Stimulated activated naive B cell treated with anti-CD40 and anti-IgM and Interleukin-4, amounts not matched to agents 10 μg/mL and 1 μg/mL and 100 μg/mL, for 72 hours (primary cell): ENCODE results near the gene OSBPL5.
"Not testable (repeated sequence)": the region's sequence is repeated elsewhere in the genome, so short reads cannot be mapped to it uniquely, and the experiment has no call there.

Experiments used
- ATAC-seq, 2 donors: fragments of 150-1000 bp; cut with Tn5 transposase; replicated peaks; 2 replicates each; pipeline ENCODE4 v1.10.0; 2021; ENCODE audit warnings: moderate library complexity in 1 of 2
- DNase-seq: peaks from one replicate; pipeline ENCODE4 v3.0.0; 2021
- H3K27ac Mint-ChIP-seq: one replicate; pipeline ENCODE4 v1.8.0; 2022; ENCODE audit warnings: mild to moderate bottlenecking, mixed read lengths
- H3K27me3 Mint-ChIP-seq, 2 donors: one replicate each; pipeline ENCODE4 v1.8.0; 2022; ENCODE audit warnings: mixed read lengths in 2 of 2
- H3K36me3 Mint-ChIP-seq, 2 donors: one replicate each; pipeline ENCODE4 v1.8.0; 2022; ENCODE audit warnings: mixed read lengths in 2 of 2, mild to moderate bottlenecking in 1 of 2
- H3K4me1 Mint-ChIP-seq, 2 donors: one replicate each; pipeline ENCODE4 v1.8.0; 2022; ENCODE audit warnings: mixed read lengths in 2 of 2, mild to moderate bottlenecking in 1 of 2
- H3K4me3 Mint-ChIP-seq, 2 donors: one replicate each; pipeline ENCODE4 v1.8.0; 2022; ENCODE audit warnings: mild to moderate bottlenecking in 2 of 2, mixed read lengths in 2 of 2, moderate library complexity in 1 of 2
- H3K9me3 Mint-ChIP-seq, 2 donors: one replicate each; pipeline ENCODE4 v1.8.0; 2022; ENCODE audit warnings: mixed read lengths in 2 of 2, mild to moderate bottlenecking in 1 of 2

Gene OSBPL5

GRCh38 chr11:3113661-3114060, 51.4 kb downstream of the OSBPL5 start:
- not testable (repeated sequence) for H3K27ac Mint-ChIP-seq, H3K4me1 Mint-ChIP-seq, ATAC-seq, H3K4me3 Mint-ChIP-seq, H3K36me3 Mint-ChIP-seq, H3K27me3 Mint-ChIP-seq, DNase-seq
- H3K9me3 Mint-ChIP-seq = peaks cover 5 to 11% of the 10 kb centered on the region in 2 donors

DNA sequence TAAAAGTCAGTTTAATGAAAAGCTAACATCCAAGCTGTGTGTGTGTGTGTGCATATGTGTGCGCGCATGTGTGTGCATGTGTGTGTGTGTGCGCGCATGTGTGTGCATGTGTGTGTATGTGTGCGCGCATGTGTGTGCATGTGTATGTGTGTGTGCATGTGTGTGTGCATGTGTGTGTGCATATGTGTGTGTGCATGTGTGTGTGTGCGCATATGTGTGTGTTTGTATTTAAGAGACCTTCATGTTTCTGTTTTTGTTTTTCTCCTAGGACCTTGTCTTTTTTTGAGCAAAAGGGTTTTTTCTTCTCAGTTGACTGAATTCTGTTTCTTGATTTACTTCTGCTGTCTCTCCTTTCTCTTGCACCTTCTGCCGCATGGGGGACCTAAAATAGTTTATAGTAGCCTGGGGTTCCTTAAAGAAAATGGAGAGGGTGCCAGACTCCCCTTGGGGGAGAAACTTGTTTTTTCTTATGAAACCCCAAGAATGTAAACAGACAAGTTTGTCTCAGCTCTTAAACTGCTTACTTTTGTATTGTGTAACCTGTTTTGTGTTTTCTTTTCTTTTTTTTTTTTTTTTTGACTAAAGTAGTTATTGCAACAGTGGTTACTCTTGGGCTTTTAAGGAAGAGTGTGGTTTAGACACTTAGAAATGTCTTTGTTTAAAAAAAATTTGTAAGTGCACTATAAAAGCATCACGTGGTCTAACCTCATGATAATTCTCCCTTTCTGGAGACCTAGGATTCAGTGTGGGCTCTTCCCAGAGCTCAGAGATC, 53.0 kb downstream of the OSBPL5 start:
- ATAC-seq = no peak
- Mint-ChIP-seq H3K36me3 (peaks cover 3 to 6% of the 10 kb centered on the region in 2 donors), H3K27me3 (peaks cover 4 to 5% of the 10 kb centered on the region in 2 donors), H3K4me1 (no peaks in the 10 kb centered on the region), H3K9me3 (peaks cover 5 to 8% of the 10 kb centered on the region in 2 donors), H3K27ac (no peak overlapping the region), H3K4me3 (no peak overlapping the region)
- DNase-seq = no peak

DNA sequence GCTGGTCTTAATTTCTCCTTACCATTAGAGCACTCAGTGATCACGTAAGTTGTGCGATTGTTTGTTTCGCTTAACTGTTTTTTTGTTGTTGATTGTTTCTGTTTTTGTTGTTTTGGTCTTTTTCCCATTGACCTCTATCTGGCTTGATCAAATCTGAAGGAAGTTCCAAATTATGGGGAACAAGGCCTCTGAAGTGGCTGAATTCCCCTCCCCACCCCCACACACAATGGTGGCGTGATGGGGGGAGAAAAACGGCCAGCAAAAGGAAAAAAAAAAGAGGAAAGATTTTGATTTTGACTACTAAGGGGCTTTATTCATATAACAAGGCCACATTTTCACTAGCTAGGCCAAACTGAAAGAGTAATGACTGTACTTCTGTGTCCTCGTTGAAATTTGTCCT, 53.6 kb downstream of the OSBPL5 start:
- ATAC-seq = no peak
- H3K27me3 Mint-ChIP-seq = peaks cover 4 to 8% of the 10 kb centered on the region in 2 donors
- H3K36me3 Mint-ChIP-seq = peaks cover 3 to 6% of the 10 kb centered on the region in 2 donors
- no peak for DNase-seq
- H3K27ac Mint-ChIP-seq = no peak overlapping the region
- no peaks in the 10 kb centered on the region for H3K4me1 Mint-ChIP-seq
- peaks cover 5 to 8% of the 10 kb centered on the region in 2 donors for H3K9me3 Mint-ChIP-seq
- no peak overlapping the region for H3K4me3 Mint-ChIP-seq

GRCh38 chr11:3109921-3110706, 55.0 kb downstream of the OSBPL5 start:
- DNase-seq (no peak), ATAC-seq (peak; percentile 62 to 78)
- Mint-ChIP-seq H3K4me1 (no peaks in the 10 kb centered on the region), H3K9me3 (peaks cover 3 to 5% of the 10 kb centered on the region in 2 donors), H3K27ac (no peak overlapping the region), H3K36me3 (peaks cover 3% of the 10 kb centered on the region in 2 donors), H3K4me3 (no peak overlapping the region), H3K27me3 (peaks cover 4 to 10% of the 10 kb centered on the region in 2 donors)

DNA sequence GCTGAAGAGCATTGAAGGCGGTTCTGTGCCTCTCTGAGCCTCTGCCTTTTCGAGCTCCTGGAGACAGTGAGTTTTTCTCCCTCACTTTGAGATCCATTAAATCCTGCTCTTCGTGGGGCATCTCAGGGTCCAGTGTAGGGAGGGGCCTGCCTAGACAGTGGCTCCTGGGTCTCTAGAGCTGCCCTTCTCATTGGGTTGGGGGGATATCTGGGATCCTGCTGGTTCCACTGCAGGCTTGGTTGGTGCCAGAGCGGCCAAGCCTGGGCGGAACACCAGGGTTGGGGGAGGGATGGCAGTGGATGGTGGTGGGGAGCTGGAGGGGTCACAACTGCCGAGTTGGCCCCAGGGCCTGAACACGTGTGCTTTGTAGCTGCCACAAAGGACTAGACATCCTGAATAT, 55.7 kb downstream of the OSBPL5 start:
- DNase-seq (no peak), ATAC-seq (no peak)
- Mint-ChIP-seq H3K4me3 (no peak overlapping the region), H3K9me3 (peaks cover 3 to 5% of the 10 kb centered on the region in 2 donors), H3K36me3 (peaks cover 3% of the 10 kb centered on the region in 2 donors), H3K27me3 (peaks cover 4 to 10% of the 10 kb centered on the region in 2 donors), H3K4me1 (no peaks in the 10 kb centered on the region), H3K27ac (no peak overlapping the region)

GRCh38 chr11:3108183-3108721, 56.9 kb downstream of the OSBPL5 start:
- H3K9me3 Mint-ChIP-seq = no peaks in the 10 kb centered on the region
- peaks cover 4 to 10% of the 10 kb centered on the region in 2 donors for H3K27me3 Mint-ChIP-seq
- H3K27ac Mint-ChIP-seq = no peak overlapping the region
- no peaks in the 10 kb centered on the region for H3K36me3 Mint-ChIP-seq
- ATAC-seq = no peak
- no peak overlapping the region for H3K4me3 Mint-ChIP-seq
- H3K4me1 Mint-ChIP-seq = no peaks in the 10 kb centered on the region
- DNase-seq = no peak

GRCh38 chr11:3107608-3108182, 57.4 kb downstream of the OSBPL5 start:
- Mint-ChIP-seq H3K27ac (peak overlapping the region; percentile 6), H3K9me3 (no peaks in the 10 kb centered on the region), H3K36me3 (no peaks in the 10 kb centered on the region), H3K4me1 (no peaks in the 10 kb centered on the region), H3K4me3 (no peak overlapping the region), H3K27me3 (peaks cover 4 to 10% of the 10 kb centered on the region in 2 donors)
- ATAC-seq (no peak), DNase-seq (no peak)

DNA sequence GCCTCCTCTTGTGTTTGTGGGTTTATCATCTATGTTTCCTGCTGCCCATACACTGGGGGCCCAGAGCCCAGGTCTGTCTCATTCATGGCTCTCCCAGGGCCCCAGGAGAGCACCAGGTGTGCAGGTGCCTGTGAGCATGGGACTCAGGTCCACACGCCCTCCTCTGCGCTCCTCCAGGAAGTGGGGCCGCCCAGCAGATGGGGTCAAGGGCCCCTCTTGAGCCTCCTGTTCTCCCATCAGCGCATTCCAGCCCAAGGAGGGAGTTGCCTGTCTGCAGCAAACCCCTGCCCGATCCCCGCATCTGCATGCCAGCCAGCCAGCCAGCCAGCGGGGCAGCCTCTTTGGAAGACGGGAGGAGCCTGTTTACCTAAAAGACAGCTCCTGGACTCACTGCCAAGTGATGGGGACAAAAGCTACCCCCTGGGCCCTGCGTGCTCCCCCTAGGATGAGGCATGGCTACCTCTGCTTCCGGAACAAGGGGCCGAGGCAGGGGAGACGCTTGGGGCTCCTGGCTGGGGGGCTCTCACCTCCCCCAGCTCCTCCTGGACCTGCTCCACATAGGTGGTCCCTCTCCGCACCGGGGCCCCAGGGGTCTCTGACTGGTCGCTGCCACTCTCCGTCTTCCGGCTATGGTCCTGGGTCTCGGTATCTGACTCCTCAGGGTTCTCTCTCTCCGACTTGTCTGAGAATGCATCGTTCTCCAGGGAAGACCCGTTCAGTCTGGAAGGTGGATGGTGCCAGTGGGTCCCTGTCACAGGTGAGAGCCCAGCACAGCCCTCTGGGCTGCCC, 58.2 kb downstream of the OSBPL5 start:
- Mint-ChIP-seq H3K4me3 (no peak overlapping the region), H3K27ac (no peak overlapping the region), H3K4me1 (no peaks in the 10 kb centered on the region), H3K36me3 (no peaks in the 10 kb centered on the region), H3K27me3 (peaks cover 4 to 10% of the 10 kb centered on the region in 2 donors), H3K9me3 (no peaks in the 10 kb centered on the region)
- DNase-seq = no peak
- ATAC-seq = no peak

- Mint-ChIP-seq H3K9me3 (no peaks in the 10 kb centered on the region), H3K4me1 (peaks cover 0 to 4% of the 10 kb centered on the region in 2 donors), H3K4me3 (no peak overlapping the region), H3K27me3 (peaks cover 4 to 10% of the 10 kb centered on the region in 2 donors), H3K36me3 (no peaks in the 10 kb centered on the region), H3K27ac (no peak overlapping the region)
- DNase-seq (no peak), ATAC-seq (no peak)
These were observed 59.0 kb downstream of the OSBPL5 start for GRCh38 chr11:3105791-3106735.

GRCh38 chr11:3104961-3105790, 59.9 kb downstream of the OSBPL5 start:
- Mint-ChIP-seq H3K27me3 (peaks cover 4 to 10% of the 10 kb centered on the region in 2 donors), H3K27ac (no peak overlapping the region), H3K4me1 (peaks cover 0 to 4% of the 10 kb centered on the region in 2 donors), H3K36me3 (no peaks in the 10 kb centered on the region), H3K9me3 (no peaks in the 10 kb centered on the region), H3K4me3 (no peak overlapping the region)
- DNase-seq = no peak
- ATAC-seq = no peak

GRCh38 chr11:3104051-3104714, 60.9 kb downstream of the OSBPL5 start:
- DNase-seq (no peak), ATAC-seq (no peak)
- Mint-ChIP-seq H3K4me1 (peaks cover 0 to 4% of the 10 kb centered on the region in 2 donors), H3K27ac (no peak overlapping the region), H3K27me3 (peaks cover 4 to 10% of the 10 kb centered on the region in 2 donors), H3K9me3 (no peaks in the 10 kb centered on the region), H3K4me3 (no peak overlapping the region), H3K36me3 (no peaks in the 10 kb centered on the region)

DNA sequence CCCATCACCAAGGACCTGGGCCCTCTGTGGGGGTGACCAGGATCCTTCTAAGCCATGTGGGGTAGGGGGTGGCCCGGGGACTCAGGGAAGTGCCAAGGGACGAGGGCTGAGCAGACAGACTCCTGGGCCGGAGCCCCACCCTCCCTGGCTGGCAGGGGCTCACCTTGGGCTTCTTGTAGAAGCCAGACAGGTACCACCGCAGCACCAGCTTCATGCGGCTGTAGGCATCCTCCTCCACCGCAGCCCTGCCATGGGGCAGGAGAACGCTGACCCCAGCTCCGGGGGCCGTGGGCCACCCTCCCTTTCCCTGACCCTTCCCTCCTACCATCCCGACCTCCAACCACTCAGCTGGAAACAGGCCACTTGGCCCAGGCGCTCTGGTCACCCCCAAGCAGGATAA, 62.0 kb downstream of the OSBPL5 start:
- Mint-ChIP-seq H3K9me3 (no peaks in the 10 kb centered on the region), H3K27ac (no peak overlapping the region), H3K36me3 (no peaks in the 10 kb centered on the region), H3K27me3 (peaks cover 4 to 10% of the 10 kb centered on the region in 2 donors), H3K4me3 (no peak overlapping the region), H3K4me1 (peaks cover 0 to 4% of the 10 kb centered on the region in 2 donors)
- DNase-seq (no peak), ATAC-seq (no peak)
